ENCODE measurements around the gene C1orf21.

The C1orf21 gene

GRCh38 chr1:184418652-184419349, 32.0 kb downstream of the C1orf21 start:
- H3K4me3 ChIP-seq (ENCODE audit: low read depth, low read length): no peak overlapping the region
- DNase-seq (ENCODE audit: low read depth): no peak
- no peak for TF ChIP-seq CTCF (IDR thresholded peaks at IDR 0.05; ENCODE audit: control insufficient read depth, extremely low read depth, insufficient read depth)

GRCh38 chr1:184419350-184420161, 32.7 kb downstream of the C1orf21 start:
- no peak overlapping the region for H3K4me3 ChIP-seq (ENCODE audit: low read depth, low read length)
- no peak for DNase-seq (ENCODE audit: low read depth)
- TF ChIP-seq CTCF (IDR thresholded peaks at IDR 0.05; ENCODE audit: control insufficient read depth, extremely low read depth, insufficient read depth): no peak

- DNase-seq (ENCODE audit: low read depth): peak; percentile 99
- no peak for TF ChIP-seq CTCF (IDR thresholded peaks at IDR 0.05; ENCODE audit: control insufficient read depth, extremely low read depth, insufficient read depth)
- no peak overlapping the region for H3K4me3 ChIP-seq (ENCODE audit: low read depth, low read length)
Measured at GRCh38 chr1:184422490-184423233, 35.8 kb downstream of the C1orf21 start.

- no peak for TF ChIP-seq CTCF (IDR thresholded peaks at IDR 0.05; ENCODE audit: control insufficient read depth, extremely low read depth, insufficient read depth)
- no peak for DNase-seq (ENCODE audit: low read depth)
- no peak overlapping the region for H3K4me3 ChIP-seq (ENCODE audit: low read depth, low read length)
Measured at GRCh38 chr1:184423649-184424048, 36.8 kb downstream of the C1orf21 start.

GRCh38 chr1:184424157-184424556, 37.3 kb downstream of the C1orf21 start:
- no peak for DNase-seq (ENCODE audit: low read depth)
- no peak overlapping the region for H3K4me3 ChIP-seq (ENCODE audit: low read depth, low read length)
- no peak for TF ChIP-seq CTCF (IDR thresholded peaks at IDR 0.05; ENCODE audit: control insufficient read depth, extremely low read depth, insufficient read depth)

GRCh38 chr1:184424945-184425344, 38.1 kb downstream of the C1orf21 start:
- DNase-seq (ENCODE audit: low read depth): no peak
- TF ChIP-seq CTCF (IDR thresholded peaks at IDR 0.05; ENCODE audit: control insufficient read depth, extremely low read depth, insufficient read depth): no peak
- H3K4me3 ChIP-seq (ENCODE audit: low read depth, low read length): no peak overlapping the region

Measured in LNCaP clone FGC (cell line).